HG03139 (cell line): ENCODE data around the gene PRR20G.

Experiments used
- ATAC-seq: cut with Tn5 transposase; IDR thresholded peaks from one replicate; pipeline ENCODE4 v1.9.1; 2021; ENCODE audit not compliant: unreplicated experiment

The PRR20G gene

DNA sequence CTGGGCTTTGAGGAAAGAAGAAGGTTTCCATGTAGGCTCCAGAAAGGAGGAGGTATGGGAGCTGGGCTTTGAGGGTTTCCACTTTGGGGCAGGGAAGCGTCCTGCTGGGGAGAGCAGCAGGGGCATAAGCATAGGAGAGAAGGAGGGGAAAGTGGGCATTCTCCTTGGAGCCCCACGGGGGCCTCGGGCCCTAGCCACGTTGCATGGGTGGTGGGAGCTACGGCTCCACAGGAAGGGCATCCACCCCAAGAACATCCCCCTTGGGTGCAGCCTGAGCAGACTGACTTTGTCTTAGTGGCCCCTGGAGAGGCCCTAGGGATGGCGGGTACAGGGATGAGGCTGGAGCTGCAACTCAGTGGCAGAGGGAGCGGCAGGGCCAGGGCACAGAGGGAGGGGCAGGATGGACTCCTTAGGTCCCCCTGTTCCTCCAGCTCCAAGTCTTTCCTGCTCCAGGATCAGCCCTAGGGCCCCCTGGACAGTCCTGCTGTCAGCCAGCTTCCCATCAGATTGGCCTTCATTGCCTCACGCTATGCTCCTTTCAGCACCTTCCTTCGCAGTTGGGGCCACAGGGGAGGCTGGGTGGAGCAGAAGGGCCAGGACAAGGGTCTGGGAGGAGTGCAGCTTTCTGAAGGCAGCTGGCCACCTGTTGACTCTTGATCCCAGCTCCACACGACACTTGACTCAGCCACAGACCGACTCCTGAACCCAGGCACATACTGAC is 22.9 kb downstream of the PRR20G start:
- no peak for ATAC-seq

DNA sequence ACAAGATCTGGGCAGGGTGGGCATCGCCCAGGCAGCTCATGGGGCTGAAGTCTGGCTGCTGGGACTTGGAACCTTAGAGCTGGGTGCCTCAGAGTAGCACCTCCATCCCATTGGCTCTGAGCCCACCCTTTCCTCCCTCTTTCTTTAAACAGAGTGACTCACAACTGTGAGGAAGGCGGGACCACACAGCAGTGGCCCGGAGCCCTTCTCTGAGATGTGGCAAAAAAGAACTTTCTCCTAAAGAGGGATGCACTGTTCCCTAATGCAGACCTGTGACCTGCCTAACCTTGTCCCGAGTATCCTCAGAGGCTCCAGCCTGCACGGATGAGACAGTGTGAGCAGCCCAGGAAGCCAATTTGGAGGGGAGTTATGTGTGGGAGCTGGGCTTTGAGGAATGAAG is 23.6 kb downstream of the PRR20G start:
- no peak for ATAC-seq

DNA sequence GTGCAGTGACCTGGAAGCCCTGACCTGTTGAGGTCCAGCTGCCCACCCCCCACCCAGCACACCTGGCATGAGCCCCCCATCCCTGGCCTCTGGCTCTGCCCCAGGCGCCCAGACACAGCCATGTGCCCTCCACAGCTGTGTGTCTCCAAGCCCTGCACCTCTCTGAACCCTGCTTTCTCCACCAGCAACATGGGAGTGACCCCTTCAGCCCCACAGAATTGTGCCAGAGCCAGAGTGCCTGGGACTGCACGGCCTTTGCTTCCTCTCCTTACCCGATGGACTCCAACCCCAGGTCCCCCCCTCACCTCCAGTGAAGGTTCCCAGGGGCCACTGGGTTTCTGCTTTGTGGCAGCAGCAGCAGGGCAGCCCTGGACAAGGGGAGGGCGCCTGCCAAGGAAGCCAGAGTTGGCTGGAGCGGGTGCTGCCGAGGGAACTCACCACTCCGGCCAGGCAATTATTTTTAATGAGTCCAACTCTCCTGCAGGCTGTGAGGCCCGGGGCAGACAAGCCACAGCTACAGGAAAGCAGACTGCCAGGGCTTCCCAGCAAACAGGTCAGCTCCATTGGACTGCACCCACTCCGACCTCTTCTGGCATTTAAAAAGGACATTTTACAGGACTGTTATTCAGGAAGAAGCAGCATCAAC is 24.1 kb downstream of the PRR20G start:
- no peak for ATAC-seq

DNA sequence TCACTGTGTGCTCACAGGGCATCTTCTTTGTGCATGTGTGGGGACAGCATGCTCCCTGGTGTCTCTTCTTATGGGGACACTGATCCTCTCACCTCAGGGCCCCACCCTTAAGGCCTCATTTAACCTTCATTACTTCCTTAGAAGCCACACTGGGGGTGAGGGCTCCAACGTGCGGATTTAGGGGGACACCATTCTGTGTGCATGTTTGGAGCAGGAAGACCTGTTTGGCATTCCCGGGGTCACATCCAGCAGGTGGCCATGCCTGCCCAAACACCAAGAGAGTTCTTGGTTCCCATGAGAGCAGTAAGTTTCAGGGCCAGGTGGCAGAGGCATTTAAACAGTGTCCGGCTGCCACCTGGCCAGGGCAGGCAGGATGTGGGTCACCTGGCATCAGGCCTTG is 24.8 kb downstream of the PRR20G start:
- ATAC-seq, result no peak

DNA sequence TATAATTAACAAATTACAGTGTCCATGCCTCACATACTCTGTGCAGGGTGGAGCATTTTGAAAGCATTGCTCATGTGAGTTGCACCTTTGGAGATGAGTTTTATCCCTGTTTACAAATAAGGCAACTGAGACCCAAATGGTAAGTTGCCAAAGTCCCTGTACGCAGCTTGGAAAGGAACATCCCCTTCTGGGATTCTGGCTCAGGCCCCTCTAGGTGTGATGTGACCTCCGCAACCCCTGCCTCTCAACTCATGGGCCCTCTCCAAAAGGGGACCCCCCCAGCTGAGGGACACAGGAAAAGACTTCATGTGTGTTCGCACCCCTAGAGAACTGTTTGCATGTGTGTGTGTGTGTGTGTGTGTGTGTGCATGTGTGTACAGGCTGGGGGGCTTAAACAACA is 25.3 kb downstream of the PRR20G start:
- ATAC-seq, result no peak

DNA sequence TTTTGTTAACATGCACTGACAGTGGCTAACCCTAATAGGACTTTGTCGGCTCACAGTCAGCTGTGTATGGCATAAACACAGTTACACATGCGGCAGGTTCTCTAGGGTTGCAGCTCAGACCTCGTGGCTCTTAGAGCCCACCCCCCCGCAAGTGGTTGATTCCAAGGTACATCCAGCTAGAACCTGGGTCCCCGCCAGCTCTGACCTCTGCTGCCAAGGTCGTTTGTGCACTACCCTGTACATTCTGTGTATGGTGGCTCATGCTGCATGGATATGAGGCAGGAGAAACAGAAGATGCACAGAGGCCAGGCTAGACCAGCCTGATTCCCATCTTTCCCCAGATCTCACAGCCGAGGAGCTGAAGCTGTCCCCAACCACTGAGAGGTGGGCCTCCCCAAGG is 25.9 kb downstream of the PRR20G start:
- ATAC-seq, result no peak

DNA sequence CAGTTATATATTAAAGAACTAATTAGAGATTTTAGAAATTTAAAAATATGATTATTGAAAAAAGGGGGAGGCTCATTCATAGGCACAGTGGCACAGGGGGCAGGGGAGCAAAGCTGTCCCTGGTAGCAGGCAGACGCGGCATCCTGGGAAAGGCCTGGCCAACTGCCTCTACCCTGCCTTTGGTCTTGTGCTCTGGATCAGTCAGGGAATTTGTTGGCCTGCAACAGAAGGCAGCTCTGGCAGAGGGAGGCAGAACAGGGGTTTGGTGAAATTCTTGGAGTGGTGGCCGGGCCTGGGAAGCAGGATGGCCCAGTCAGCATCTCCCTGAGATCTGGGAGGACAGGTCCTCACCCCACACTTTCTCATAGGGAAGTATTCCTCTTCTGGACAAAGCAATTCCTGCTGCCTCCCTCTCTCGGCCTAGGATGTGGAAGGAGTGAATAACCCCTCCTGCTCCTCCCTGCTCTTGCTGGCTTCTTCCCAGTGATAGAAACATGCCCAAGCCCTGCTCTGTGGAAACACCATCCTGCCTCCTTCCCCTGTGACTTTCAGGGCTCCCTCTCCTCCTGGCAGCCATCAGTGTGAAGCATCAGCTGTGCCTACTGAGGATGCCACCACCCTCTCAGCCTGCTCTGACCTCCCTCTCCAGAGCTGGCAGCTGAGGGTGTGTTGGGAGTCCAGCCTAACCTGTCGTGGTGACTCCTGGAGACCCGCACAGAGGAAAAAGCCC is 26.9 kb downstream of the PRR20G start:
- no peak for ATAC-seq

DNA sequence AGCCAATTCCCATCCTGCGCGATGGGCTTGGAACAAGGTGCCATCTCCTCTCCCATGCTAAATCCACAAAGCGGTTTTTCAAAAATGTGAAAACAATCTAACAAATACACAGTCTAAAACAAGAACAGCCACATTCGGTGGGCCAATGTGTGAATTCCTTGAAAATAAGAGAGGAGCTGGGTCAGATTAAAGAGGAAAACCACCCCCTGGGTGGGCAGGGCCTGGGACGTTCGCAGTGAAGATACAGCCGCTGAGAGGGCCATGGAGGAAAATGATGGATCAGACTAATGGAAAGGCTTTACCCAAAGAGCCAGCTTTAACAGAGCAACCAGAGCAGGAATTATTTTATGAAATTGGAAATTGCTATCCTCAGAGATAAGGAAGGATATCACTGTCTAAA is 27.4 kb downstream of the PRR20G start:
- no peak for ATAC-seq

DNA sequence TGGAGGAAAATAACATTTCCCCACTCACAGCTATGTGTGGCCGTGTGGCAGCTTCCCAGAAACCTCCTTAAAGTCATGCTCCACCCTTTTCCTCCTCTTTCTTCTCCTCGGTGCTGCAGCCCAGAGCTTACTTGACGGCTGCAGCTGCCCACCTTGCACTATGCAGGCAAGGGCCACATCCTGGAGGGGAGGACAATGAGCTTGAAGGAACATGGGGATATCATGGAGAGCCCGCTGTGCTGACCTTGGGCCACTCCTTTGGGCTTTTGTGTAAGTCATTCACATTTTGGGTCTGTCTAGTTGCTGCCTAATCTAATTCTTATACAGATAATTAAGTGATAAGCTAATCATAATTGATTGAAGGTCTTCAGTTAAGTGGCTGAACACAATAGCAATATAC is 28.0 kb downstream of the PRR20G start:
- no peak for ATAC-seq

DNA sequence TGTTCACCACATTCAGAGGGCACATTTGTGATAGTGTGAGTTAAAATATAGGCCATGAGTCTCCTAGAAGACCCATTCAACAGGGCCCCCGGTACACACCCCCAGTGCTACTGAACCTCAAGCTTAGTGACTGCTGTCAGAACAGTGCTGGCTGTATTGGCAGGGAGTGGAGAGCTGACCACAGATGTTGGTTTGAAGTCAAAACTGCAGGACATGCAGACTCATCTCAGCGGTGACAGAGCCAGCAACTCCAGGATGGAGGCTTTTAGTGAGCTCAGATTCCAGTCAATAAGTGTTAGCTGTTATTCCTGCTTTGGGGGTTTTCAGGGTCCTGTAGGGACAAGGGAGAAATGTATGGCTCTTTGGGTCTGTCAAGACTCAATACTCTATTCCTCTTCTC is 29.1 kb downstream of the PRR20G start:
- no peak for ATAC-seq

DNA sequence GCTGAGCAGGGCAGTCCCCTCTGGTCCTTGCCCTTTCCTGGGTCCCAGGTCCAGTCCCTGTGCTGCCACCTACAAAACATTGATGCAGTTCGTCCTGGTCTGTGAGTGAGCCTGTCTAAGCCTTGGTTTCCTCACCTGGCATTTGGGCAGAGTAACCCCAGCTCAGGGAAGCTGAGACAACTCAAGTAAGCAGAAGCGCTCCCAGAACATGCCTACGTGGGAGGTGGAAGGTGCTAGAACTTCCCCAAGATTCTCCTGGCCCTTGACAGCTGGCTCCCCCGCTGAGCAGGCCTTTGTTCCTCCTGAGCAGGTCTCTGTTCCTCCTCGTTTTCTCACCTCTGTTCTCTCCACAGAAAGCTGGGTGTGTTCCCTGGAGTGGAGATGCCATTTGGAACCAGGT is 30.5 kb downstream of the PRR20G start:
- ATAC-seq, result no peak

DNA sequence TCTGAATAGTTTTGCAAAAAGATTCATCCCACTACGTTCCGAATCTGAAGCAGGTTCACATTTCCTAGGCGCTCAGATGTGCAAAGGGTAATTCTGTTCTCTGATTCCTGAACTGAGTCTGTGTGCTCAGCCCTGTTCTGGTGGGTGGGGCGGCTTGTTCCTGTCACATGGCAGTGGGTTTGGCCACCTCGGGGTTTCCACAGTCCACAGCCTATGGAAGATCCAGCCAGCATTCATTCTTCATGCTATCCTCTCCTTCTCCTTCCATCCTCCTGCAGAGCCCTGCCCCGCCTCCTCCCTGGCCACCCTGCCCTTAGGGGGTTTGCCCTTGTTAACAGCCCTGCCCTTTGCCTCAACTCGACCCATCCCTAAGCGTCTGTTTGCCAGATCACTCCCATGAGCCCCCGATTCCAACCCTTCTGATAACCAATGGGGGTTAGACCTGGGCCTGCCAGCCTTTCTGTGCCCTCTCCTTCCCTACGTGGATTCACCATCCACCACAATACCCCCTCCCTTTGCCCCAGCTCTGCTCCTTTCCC is 31.0 kb downstream of the PRR20G start:
- ATAC-seq, result no peak

DNA sequence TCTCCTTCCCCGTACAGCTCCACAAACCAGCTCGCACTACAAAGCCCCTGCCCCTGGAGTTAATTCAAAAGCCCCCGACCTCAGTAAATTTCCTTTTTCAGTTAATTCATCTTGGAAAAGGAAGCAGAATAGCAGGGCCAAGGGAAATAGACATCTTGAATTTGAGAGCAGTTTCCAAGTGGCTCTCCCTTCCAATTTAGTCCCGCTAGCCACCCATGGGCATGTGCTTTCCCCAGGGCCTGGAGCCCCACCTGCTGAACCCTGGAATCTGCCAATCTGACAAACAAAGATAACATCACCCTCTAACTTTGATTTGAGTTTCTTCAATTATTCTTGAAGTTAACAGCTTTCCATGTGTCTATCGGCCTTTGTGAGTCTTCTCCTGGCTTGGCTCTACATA is 31.7 kb downstream of the PRR20G start:
- no peak for ATAC-seq

DNA sequence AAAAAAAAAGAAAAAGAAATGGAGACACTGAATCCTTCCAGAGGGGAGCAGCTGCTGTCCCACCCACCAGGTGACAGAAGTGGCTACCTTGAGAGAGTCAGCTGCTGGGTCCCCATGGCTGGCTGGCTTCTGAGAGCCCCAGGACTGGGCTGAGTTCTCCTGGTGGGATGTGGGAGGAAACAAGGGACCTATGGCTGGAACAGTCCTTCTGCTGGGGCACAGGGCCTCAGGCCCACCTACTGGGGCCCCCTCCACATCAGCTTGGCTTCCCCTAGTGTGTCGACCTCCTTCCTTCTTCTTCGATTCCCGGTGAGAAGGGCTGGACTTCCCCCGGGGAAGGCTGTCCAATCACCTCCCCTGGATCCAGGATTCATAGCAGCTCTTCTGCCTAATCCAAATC is 32.3 kb downstream of the PRR20G start:
- no peak for ATAC-seq

DNA sequence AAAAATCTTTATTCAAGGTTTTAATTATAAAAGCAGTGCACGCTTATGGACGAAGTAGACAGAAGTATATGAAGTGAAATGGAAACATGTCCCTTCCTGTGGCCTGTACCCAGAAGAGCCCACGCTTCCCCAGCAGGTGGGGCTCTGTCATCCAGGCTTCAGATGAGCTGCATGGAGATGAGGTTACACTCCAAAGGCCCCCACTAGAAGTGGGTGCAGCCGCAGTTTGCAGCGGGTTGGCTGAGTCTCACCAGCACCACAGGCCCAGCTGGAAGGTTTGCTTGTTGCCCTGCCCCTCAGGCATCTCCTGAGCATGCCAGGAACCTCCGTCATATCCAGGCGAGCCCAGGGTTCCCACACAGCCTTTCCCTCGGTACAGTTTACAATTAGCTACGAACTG is 33.1 kb downstream of the PRR20G start:
- no peak for ATAC-seq

DNA sequence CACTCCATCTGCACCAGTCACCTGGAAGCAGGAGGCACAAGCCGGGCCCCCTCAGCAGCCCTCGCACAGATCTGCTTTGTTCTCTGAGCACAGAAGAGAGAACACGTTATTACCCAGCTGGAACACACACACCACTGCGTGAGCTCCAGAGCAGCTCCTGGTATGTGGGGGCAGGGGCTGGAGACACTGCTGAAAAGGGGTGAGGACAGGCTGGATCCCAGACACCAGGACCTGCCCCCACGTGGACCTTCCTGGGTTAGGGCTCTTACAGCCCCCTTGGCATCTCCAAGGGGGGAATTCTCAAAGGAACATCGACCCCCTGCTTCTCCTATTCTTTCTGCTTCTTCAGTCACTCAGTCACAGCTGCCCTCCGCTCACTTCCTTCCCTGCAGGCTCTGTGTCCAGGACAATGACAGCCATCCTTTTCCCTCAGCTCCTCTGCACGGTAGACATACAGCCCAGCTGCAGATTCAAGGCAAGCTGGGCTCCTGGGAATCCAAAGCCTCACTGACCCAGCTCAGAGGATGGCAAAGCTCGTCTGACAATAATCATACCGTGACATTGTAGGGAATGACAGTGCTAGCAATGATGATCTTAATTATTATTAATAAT is 33.7 kb downstream of the PRR20G start:
- no peak for ATAC-seq

DNA sequence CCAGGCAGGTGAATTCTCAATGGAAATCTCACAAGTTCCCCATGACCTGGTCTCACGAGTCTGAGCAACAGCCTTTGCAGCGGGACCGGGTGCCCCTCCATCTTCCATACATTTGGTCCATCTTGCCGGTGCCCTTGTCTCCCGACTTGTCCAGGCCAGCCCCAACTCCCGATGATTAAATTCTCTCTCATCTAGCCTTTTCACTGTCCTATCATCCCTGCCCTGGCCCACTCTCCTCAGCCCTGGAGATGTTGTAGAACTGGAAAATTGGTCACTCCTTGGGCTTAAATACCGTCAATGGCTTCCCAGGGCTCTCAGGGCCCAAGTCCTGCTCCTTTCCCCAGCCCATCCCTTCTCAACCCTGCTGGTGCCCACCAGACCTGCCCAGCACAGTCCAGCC is 34.4 kb downstream of the PRR20G start:
- no peak for ATAC-seq

DNA sequence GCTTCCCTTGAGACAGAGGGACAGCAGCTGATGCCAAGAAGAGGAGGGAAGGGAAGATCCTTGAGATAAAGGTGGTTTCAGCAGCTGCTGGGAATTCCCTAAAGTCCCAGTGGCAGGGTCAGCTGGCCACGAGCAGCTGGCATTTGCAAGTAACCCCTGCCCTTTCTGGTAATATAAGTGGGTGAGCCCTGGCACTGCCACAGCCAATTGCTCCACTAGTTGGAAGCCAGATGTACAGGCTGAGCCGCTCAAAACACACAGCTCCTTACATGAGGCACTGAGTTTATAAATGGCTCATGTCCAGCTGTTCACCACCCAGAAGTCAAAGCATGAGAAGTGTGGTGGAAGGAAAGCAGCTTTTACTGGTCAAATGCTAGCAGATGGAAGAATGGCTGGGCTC is 35.4 kb downstream of the PRR20G start:
- ATAC-seq, result no peak

DNA sequence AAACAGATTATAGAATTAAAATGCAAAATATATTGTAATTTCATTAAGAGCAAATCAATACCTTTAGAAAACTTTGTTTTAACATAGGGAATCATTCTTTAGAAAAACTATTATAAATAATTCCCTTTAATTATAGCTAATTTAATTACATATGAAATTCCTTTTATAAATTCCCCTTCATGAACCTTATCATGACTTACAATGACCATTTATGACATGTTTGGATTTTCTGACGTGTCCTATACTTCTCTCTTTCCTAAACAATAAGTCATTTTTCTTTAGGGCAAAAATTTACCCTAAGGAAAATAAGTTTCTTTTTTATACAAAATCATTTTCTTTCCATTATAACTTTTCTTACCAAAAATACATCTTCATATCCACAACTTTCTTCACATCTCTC is 37.8 kb downstream of the PRR20G start:
- no peak for ATAC-seq

DNA sequence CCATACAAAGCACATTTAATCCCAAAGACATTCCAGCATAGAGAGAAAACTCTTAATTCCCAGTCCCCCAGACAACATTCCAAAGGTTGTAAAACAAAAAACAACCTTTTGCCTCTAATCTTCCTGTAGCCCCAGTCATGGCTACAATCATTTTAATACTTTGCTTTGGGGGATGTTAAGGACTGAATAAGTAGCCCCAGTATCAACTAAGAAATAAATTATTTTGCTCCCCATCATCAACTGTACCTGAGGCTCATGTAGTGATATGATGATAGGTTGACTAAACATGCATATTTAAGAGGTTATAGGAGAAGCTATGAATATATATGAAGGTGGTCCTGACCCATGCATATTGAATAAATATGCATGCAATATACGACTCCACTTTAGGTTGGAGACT is 40.6 kb downstream of the PRR20G start:
- no peak for ATAC-seq

DNA sequence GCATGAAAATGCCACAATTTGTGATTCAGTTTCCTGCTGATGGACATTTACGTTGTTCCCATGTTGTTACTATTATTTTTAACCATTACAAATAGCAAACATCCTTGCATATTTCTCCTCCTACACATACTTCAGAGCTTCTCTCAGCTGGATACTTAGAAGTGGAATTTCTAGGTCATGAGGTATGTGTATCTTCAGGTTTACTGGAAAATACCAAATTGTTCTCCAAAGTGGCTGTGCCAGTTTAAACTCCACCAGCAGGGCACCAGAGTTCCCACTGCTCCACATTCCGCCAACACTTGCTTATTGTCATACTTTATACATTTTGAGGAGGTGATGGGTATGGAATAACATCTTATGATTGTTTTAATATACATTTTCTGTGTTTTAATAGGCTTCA is 49.2 kb downstream of the PRR20G start:
- ATAC-seq, result no peak

DNA sequence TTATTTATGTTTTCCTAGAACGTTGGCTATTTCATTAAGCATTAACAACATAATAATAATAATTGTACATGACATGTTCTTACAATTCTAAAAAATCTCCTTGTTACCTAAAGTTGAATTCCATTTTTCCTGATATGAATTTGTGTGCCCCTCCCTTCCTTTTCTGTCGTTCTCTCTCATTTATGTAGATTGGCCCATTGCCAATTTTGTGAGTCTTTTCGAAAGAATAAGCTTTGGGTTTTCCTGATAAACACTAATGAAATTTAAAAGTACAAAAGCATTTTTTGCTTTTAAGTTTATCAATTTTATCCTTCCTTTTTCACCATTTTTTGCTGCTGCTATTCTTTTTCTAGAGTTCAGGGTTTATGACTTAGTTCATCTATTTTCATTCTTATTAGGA is 50.0 kb downstream of the PRR20G start:
- no peak for ATAC-seq
